ENCODE measurements around the gene PRSS35. TPM values are rescaled to one million over a fixed set of nuclear protein-coding genes. Genes with fewer than 3 reads are reported as not detected.

The PRSS35 gene
- total RNA-seq, result 0.44 and 0.72 TPM in 2 replicates

GRCh38 chr6:83511901-83512681 is at the start of gene PRSS35:
TSS of gene PRSS35 (plus strand) at chr6:83512534. CDS start at chr6:83523442, 10,908 bp downstream.

Other genes starting within 250 kb of the PRSS35 start
- gene ME1, start 81.5 kb upstream of the PRSS35 start, total RNA-seq, result 7.4 and 17.5 TPM in 2 replicates
- gene SNAP91, start 196.6 kb downstream of the PRSS35 start, total RNA-seq, result under 0.01 TPM in 1 of 2 replicates, not detected in the other

All from placental pericyte (primary cell).